Ammon's horn (tissue), 1 donor: ENCODE data around the gene PITHD1.
"Not testable (repeated sequence)": the region's sequence is repeated elsewhere in the genome, so short reads cannot be mapped to it uniquely, and the experiment has no call there.

Source experiments
- DNase-seq: peaks from one replicate; pipeline ENCODE4 v3.0.0-alpha.2; 2016; ENCODE audit warnings: low spot score

Gene PITHD1

DNA sequence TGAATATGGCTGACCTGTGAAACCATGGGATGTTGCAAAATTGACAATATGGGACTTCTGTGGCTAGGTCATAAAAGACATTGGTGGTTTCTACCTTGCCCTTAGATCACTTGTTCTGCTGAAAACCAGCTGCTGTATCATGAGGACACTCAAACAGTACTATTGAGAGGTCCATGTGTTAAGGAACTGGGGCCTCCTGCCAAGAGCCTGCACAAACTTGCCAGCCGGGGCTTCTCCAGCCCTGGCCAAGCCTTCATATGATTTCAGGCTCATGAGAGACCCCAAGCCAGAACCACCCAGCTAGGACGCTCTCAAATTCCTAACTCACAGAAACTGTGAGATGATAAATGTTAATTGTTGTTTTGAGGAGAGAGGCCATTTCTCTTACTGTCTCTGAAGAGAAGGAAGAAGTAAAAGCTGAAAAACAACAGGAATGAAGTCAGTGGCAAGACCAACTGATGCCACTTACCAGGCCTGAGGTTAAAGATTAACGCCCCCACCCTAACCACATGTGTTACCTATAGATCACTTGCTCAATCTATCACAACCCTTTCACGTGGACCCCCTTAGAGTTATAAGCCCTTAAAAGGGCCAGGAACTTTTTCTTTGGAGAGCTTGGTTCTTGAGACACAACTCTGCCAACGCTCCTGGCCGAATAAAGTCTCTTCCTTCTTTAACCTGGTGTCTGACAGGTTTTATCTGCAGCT lies 3.9 kb upstream of the PITHD1 start:
- no peak for DNase-seq

DNA sequence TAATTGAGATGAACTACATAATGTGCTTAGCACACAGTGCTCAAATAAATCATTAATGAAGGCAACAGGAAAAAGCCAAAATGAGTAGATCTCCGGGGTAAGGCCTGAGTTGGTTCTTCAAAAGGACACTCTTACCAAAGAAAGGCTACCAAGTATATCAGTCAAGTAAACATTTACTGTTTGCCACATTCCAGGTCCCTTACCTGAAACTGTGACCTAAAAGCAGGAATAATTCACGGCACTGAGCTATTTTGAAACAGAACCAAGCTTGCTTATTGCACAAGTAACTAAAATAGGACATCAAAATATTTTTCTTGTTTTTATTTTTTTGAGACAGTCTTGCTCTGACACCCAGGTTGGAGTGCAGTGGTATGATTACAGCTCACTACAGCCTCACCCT lies 2.0 kb upstream of the PITHD1 start:
- DNase-seq = no peak

DNA sequence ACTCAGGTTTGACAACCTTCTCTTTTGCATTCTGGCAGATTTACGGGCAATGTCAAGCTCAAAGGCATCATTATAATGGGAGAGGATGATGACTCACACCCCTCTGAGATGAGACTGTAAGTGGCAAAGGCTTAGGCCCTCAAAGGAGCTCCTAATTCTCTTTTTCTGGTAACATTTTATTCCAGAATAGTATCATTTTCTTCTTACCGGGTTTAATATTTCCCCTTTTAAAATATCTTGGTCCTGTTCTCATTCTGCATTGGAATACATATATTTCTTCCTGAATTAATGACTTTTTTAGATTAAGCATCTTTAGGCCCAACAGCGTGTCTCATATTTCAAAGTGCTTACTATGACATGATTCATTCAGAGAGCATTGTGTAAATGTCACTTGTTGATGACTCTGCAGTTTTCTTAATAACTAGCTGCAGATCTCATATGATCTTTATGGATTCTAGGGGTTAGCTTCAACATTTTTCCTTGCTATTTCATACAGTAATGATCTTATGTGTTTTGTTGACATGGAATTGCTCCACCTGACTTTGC lies 1.7 kb downstream of the PITHD1 start:
- DNase-seq = no peak

DNA sequence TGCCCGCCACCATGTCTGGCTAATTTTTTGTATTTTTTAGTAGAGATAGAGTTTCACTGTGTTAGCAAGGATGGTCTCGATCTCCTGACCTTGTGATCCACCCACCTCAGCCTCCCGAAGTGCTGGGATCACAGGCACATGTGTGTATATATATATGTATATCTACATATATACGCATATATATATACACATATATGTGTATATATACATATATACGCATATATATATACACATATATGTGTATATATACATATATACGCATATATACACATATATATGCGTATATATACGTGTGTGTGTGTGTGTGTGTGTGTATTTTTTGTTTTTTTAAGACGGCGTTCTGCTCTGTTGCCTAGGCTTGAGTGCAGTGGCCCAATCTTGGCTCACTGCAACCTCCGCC lies 4.9 kb downstream of the PITHD1 start:
- not testable (repeated sequence) for DNase-seq

DNA sequence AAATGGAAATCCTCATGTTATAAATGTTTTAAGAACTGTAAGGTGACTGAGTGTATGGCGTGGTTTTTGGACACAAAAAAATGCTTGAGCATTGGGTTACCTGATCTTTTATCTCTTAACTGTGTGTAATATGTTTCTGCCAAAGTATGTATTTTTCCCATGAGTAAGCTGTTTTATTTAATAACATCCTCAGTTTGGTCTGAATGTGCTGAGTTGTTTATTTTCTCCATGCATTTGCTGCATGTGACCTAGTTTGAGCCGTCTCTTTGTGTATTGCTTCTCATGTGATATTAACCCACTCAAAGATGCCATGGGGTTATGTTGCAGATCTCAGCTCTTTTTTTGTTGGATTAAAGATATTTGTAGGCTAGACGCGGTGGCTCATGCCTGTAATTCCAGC lies 6.6 kb downstream of the PITHD1 start:
- no peak for DNase-seq

DNA sequence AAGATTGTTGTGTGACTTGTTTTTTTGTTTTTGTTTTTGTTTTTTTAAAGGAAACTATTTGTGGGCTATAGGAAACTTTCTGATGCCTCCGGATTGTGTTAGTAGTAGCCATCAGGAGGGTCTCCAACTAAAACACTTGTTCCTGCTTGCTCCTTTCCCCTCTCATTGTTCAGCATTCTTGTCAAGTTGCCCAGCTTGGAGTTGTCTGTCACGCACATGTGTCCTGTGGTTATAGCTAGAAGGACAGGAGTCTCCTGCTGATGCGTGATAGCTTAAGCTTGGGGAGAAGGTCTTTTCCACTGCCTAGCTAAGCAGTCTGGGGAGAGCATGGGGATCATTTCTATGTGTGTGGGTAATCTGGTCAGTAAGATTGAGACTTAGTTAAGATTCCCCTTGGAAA lies 9.5 kb downstream of the PITHD1 start:
- no peak for DNase-seq

DNA sequence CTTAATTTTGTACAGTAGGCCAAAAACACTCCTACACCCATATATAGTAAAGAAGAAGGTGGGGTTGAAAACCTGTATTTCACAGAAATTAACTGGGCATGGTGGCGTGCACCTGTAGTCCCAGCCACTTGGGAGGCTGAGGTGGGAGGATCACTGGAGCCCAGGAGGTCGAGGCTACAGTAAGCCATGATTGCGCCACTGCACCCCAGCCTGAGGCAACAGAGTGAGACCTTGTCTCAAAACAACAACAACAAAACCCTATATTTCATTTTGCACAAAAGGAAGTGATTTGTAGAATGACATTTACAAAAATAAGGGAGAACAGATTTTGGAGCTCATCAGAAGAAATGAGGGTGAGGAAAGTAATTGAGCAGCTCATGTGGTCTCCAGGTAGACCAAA lies 10.5 kb downstream of the PITHD1 start:
- DNase-seq = no peak

DNA sequence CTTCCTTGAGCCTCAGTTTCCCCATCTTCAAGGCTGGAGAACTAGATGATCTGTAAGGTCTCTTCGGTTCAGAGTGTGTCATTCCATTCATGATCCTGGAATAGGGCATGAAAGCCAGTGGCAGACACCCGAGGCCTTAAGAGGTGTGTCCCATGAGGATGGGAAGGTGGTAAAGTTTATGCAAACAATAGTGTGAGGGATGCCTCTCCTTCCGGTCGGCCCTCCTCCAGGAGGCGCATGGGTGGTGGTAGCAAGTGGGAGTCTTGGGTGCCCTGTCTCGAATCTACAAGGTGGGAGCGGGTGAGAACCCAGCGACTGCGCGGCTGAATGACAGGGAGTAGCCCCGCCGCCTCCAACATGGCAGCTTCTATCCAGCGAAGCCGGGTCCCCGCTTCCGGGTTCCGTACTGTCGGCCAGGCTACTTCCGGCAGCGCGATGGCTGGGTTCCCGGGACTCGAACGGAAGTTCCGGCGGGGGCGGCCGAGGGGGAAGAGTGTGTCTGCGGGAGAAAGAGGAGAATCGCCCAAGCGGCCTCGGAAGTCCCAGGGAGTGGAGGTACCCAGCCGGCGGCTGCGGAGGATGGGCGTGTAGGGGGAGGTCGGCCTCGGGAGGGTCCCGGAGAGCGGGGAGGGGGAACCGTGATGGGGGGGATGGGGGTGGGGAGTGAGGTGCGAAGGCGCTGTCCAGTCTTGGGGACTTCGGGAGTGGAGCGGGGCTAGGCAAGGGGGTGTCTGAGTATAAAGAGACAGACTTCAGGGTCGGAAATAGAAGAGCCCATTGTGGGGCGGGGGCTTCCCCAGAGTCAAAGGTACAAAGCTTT lies 12.7 kb downstream of the PITHD1 start, which contains the start of gene LYPLA2:
Gene LYPLA2, plus strand, starts transcription at position 450 of the 820 bp plus-strand sequence. CDS start 1,538 bp downstream, outside the sequence.
- peak; percentile 95 for DNase-seq

DNA sequence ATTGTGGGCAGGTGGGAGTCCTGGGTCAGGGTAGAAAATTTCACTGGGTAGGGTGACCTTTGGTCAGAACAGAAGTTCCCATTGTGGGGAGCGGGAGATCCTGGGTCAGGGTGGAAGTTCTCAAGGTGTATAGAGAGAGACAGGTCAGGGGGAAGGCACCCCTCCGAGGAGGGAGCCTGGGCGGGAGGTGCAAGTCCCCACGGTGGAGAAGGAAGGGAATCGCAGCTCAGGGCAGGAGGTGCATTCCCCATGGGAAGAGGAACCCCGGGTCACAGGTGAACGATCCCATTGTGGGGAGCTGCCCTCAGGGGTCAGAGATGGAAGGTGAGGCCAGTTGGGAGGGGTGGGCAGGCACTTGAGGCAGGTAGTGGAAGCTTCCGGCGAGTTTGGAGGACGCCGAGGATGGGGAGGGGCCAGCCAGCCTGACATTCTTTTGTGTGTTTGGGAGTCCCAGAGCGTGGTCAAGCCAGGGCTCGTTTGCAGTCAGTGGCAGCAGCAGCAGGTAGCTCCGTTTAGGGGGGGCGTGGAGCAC lies 13.4 kb downstream of the PITHD1 start:
- DNase-seq = no peak

DNA sequence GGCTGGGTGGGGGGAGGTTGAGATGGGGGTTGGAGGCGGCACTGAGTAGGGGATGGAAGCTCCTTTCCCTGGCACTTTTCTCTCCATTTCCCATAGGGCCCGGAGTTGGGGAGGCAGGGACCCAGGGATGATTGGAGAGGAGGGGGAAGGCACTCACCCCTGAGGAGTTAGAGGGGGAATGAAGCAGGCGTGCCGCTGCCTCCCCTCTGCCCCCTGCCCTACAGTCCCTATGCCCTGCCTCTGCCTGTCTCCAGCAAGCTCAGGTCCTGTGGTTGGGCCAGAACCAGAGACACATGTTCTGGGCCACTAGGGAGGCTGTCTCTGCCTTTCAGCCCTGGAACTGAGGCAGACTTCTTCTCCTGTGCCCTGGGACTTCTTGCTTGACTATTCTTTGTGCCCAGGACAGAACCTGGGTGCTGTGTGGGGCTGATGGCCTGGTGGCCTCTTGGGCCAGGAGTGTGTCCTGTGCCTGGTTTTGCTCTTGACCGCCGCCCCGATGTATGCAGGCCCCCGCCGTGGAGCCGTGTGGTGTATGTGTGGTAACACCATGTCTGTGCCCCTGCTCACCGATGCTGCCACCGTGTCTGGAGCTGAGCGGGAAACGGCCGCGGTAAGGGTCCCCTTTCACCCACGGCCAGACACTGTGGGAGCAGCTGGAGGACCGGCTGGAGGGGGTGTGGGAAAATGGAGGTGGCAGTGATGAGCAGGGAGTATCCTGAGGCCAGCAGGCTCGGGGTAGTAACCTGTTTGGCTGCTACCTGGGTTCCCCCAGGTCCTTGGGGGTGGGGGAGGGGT lies 14.1 kb downstream of the PITHD1 start:
- no peak for DNase-seq

DNA sequence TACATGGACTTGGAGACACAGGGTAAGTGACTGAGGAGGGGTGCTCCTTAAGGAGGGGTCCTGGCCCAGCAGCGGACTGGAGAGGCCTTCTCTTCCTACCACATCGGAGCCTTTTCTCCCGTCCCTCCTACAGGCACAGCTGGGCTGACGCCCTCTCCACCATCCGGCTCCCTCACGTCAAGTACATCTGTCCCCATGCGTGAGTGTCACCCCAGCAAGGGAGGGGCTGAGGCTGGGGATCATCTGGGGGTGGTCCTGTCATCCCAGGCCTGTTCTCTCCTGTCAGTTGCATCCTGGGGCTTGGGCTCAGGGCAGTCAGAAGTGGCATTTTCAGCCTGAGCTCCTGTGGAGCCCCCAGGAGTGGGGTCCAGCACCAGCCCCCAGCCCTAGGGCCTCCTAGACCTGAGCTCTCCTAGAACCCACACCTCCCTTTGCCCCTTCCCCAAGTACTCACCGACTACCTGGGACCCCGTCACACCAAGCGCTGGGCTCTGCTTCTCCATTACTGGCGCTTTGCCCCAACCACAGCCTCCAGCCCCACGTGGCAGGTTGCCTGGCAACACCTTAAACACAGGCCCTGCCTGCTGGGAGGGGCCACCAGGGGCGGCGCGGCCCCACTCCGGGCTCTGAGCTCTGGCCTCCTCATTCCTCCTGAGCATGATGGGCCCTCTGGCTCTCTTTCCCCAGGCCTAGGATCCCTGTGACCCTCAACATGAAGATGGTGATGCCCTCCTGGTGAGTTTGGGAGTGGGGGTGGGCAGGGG lies 15.0 kb downstream of the PITHD1 start:
- DNase-seq = peak; percentile 75

DNA sequence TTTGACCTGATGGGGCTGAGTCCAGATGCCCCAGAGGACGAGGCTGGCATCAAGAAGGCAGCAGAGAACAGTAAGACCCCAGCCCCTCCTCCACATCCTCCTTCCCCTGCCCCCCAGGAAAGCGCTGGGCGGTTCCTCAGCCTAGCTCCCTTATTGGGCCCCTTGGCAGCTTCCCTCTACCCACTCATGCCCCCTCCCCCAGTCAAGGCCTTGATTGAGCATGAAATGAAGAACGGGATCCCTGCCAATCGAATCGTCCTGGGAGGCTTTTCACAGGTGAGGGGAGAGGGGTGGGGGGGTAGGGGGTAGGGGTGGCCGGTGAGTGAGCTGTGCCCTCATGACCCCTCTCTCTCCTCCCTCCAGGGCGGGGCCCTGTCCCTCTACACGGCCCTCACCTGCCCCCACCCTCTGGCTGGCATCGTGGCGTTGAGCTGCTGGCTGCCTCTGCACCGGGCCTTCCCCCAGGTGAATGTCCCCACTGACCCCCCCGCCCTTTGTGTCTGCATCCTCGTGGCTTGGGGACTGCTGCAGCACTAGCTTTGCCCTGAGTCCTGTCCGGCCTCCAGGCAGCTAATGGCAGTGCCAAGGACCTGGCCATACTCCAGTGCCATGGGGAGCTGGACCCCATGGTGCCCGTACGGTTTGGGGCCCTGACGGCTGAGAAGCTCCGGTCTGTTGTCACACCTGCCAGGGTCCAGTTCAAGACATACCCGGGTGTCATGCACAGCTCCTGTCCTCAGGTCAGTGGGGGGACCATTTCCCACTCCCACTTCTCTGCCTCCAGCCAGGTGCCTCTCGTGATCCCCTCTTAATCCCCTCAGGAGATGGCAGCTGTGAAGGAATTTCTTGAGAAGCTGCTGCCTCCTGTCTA lies 15.9 kb downstream of the PITHD1 start:
- DNase-seq = no peak

DNA sequence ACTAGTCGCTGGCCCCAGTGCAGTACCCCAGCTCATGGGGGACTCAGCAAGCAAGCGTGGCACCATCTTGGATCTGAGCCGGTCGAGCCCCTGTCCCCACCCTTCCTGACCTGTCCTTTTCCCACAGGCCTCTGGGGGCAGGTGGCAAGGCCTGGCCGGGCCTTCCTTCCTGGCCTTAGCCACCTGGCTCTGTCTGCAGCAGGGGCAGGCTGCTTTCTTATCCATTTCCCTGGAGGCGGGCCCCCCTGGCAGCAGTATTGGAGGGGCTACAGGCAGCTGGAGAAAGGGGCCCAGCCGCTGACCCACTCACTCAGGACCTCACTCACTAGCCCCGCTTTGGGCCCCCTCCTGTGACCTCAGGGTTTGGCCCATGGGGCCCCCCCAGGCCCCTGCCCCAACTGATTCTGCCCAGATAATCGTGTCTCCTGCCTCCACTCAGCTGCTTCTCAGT lies 16.5 kb downstream of the PITHD1 start:
- DNase-seq = not testable (repeated sequence)

DNA sequence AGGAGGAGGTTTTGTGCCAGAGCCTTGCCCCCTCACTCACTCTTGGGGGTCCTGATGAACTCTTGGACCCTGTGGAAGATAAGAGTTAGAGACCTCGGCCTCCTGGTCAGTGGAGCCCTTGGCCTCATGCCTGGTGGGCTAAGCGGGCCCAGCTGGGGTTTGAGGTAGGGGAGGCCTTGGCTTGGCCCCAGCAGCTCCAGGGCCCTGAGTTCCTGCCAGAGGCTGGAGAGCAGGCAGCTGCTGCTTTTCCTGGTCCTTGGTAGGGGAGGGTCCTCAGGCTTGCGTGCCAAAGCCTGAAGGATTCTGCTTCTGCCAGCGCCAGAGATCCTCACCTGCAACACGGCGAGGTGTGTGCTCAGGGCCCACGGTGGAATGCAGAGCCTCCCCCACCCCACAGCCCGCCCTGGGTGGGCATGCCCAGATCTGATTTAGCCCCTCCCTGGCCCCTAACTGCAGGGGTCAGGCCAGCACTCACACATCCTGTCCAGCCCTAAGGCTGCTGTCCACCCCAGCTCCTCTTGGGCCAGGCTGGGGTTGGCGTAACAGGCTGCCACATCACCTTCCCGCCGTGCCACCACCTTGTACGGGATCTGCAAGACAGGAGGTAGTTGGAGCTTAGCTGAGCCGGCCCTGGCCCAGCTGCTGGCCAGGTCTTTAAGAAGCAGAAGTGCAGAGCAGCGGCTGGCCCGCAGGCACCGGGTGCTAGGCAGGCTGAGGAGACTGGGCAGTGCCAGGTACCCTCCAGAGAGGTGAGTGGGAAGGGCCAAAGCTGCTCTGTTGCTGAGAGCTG lies 17.7 kb downstream of the PITHD1 start:
- DNase-seq = no peak

DNA sequence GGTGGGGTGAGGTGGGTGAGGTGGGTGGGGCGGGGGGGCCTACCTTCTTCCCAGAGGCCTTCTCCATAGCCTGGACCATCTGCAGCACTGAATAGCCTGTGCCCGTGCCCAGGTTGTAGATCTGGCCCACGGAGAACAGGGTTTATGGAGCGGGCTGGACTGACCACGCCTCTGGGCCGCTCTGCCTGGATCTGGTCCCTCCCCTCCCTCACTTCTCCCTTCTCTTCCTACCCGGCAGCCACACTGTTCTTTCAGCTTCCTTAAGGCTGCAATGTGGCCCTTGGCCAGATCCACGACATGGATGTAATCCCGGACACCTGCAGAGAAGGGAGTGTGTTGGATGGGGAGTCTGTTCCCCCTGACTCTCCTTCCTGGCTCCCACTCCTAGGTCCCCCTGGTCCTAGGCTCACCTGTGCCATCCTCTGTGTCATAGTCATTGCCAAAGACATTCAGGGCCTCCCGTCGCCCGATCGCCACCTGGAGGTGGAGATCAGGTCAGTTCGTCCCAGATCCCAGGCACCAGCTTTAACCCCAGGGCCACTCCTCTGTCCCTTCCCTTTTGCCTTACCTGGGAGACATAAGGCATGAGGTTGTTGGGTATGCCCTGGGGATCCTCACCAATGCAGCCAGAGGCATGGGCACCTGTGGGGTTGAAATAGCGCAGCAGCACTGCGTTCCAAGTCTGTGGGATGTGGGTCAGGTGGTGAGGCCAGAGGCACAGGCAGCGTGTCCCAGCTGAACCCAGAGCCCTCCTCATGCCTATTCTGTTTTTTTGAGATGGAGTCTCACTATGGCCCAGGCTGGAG lies 18.5 kb downstream of the PITHD1 start:
- DNase-seq = no peak

DNA sequence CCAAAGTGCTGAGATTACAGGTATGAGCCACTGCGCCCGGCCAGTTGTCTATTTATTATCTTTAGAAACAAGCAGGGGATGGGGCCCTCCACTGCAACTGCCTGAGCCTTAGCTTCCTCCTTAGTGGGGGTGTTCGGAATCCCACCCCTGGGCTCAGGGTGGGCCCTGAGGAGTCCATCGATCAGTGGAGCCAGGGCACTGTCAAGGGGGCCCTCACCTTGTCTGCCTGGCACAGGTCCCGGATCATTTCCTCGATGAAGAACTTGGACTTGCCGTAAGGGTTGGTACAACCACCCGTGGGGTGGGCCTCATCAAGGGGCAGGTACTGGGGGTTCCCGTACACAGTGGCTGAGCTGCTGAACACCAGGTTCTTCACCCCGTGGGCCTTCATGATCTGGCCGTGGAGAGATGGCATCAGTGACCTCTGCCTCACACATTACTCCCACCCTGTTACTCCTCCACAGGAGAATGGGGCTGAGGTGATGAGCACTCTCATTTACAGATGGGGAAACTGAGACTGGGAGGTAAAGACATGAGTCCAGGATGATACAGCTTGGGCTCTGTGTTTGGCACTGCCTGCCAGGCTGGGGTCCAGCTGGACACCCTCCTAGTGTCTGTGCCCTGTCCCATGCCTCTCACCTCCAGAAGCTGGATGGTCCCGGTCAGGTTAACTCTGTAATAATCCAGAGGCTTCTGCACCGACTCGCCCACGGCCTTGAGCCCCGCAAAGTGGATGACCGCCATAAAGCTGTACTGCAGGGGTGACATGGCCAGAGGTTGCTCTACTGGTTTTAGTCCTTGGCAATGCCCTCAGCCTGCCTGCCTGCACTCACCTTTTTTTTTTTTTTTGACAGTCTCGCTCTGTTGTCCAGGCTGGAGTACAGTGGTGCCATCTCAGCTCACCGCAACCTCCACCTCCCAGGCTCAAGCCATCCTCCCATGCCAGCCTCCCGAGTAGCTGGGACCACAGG lies 19.5 kb downstream of the PITHD1 start:
- DNase-seq = no peak

DNA sequence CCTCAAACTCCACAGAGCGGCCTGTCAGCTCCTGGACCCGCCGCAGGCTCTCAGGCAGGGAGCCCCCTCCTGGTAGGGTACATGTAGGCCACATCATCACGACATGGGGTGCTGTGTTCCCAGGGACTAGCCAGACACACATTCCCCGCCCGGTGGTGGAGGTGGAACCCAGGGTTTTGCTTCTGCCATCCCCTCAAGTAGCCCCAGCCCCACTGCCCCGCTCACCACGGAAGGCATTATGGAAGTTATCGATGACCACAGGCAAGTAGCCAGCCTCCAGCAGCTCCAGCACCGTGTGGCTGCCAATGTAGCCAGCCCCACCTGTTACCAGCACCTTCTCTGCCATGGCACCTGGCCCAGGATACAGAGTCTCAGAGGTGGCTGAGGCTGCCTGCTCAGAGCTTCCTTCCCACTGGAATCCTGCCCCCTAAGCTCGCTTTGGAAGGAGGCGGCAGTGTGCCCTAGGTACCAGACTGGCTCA lies 20.5 kb downstream of the PITHD1 start:
- no peak for DNase-seq
